Upper lobe of right lung (tissue), 1 donor: ENCODE results near the gene GZMB. TPM values are rescaled to one million over a fixed set of nuclear protein-coding genes. Genes with fewer than 3 reads are reported as not detected.
"Not testable (repeated sequence)": the region's sequence is repeated elsewhere in the genome, so short reads cannot be mapped to it uniquely, and the experiment has no call there.

Experiments
- ATAC-seq: fragments of 200-7000 bp; cut with Tn5 transposase; one replicate; pipeline ENCODE4 v1.9.1; 2020; ENCODE audit warnings: mild to moderate bottlenecking, moderate library complexity
- DNase-seq: peaks from one replicate; pipeline ENCODE4 v3.0.0-alpha.2; 2020
- H3K27ac ChIP-seq: fragments of 200-600 bp; one replicate; pipeline ENCODE4 v1.8.0; 2022
- H3K27me3 ChIP-seq: fragments of 200-600 bp; one replicate; pipeline ENCODE4 v1.8.0; 2022; ENCODE audit warnings: mild to moderate bottlenecking
- H3K36me3 ChIP-seq: fragments of 200-600 bp; one replicate; pipeline ENCODE4 v1.8.0; 2022
- H3K4me1 ChIP-seq: fragments of 200-600 bp; one replicate; pipeline ENCODE4 v1.8.0; 2022
- H3K4me3 ChIP-seq: fragments of 200-600 bp; one replicate; pipeline ENCODE4 v1.8.0; 2022; ENCODE audit warnings: mild to moderate bottlenecking
- H3K9me3 ChIP-seq: fragments of 200-600 bp; one replicate; pipeline ENCODE4 v1.8.0; 2022
- intact Hi-C: fragments of 100-400 bp; cut with DNase I; formaldehyde crosslinking; loops from one replicate; pipeline ENCODE4 v1.11.0; 2022
- total RNA-seq: library from RNA; stranded (reverse); fragmentation: NEBNext Ultra II Directional; extraction: Animal tissue kit (Norgen Biotek cat#: 25700); gene quantifications from one replicate; pipeline ENCODE4 v1.2.1, GENCODE V29; 2021
- TF ChIP-seq, protein P1 (sequence below): fragments of 200-600 bp; IDR thresholded peaks from one replicate; pipeline ENCODE4 v1.8.0; 2022; ENCODE audit warnings: antibody characterized with exemption
- donor health status: DM: no; HTN: yes; CAD: no; lungs with severe emphysema.

Gene GZMB
- total RNA-seq, 1 donor from 2014 or later: 8.1 TPM

GRCh38 chr14:24605435-24606190 lies 28.4 kb downstream of the GZMB start:
- intact Hi-C loops: no loop called here
- peak; percentile 82 for ATAC-seq
- Histone ChIP-seq H3K36me3 (no peaks in the 10 kb centered on the region), H3K9me3 (no peaks in the 10 kb centered on the region), H3K27me3 (no peaks in the 10 kb centered on the region), H3K4me1 (no peaks in the 10 kb centered on the region), H3K27ac (no peak overlapping the region), H3K4me3 (no peak overlapping the region)
- no peak for DNase-seq
- TF ChIP-seq, protein P1, sequence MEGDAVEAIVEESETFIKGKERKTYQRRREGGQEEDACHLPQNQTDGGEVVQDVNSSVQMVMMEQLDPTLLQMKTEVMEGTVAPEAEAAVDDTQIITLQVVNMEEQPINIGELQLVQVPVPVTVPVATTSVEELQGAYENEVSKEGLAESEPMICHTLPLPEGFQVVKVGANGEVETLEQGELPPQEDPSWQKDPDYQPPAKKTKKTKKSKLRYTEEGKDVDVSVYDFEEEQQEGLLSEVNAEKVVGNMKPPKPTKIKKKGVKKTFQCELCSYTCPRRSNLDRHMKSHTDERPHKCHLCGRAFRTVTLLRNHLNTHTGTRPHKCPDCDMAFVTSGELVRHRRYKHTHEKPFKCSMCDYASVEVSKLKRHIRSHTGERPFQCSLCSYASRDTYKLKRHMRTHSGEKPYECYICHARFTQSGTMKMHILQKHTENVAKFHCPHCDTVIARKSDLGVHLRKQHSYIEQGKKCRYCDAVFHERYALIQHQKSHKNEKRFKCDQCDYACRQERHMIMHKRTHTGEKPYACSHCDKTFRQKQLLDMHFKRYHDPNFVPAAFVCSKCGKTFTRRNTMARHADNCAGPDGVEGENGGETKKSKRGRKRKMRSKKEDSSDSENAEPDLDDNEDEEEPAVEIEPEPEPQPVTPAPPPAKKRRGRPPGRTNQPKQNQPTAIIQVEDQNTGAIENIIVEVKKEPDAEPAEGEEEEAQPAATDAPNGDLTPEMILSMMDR: peak; percentile 78

DNA sequence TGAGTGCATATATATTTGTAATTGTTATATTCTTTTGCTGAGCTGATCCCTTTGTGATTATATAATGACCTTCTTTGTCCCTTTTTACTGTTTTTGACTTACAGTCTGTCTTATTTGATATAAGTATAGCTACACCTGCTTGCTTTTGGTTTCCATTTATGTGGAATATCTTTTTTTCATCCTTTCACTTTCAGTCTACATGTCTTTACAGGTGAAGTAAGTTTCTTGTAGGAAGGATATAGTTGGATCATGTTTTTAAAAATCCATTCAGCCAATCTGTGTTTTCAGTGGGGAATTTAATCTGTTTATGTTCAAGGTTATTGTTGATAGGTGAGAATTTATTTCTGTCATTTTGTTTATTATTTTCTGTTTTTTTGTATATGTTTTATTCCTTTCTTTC lies 36.6 kb downstream of the GZMB start:
- no peak overlapping the region for H3K4me3 ChIP-seq
- ATAC-seq: no peak
- TF ChIP-seq, protein P1: no peak

DNA sequence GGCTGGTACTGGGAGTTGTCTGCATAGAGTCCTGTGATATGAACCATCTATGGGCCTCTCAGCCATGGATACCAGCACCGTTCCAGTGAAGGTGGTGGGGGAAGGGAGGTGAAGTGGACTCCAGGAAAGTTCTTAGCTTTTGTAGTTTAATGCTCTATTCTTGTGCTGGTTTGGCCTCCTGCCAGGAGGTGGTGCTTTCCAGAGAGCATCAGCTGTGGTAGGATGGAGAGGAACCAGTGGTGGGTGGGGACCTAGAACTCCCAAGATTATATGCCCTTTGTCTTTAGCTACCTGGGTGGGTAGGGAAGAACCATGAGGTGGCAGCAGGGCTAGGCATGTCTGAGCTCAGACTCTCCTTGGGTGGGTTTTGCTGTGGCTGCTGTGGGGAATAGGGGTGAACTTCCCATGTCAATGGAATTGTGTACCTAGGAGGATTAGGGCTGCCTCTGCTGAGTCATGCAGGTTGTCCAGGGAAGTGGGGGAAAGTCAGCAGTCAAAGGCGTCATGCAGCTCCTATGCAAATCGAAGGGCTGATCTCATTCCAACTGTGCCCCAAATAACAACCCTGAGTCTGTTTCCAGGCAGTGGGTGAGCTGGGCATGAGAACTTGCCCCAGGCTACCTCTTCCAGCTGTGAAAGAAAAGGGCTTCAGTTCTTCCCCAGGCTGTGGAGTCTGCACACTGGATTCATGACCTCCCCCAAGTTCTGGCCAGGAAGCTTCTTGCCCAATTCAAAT lies 38.7 kb downstream of the GZMB start:
- H3K9me3 ChIP-seq: no peaks in the 10 kb centered on the region
- no peak overlapping the region for H3K27ac ChIP-seq
- intact Hi-C loops: no loop called here
- H3K27me3 ChIP-seq: no peaks in the 10 kb centered on the region
- TF ChIP-seq, protein P1: no peak
- no peak overlapping the region for H3K4me3 ChIP-seq
- no peaks in the 10 kb centered on the region for H3K36me3 ChIP-seq
- DNase-seq (no peak), ATAC-seq (no peak)
- no peaks in the 10 kb centered on the region for H3K4me1 ChIP-seq

More for the DNA sequence above, 36.6 kb downstream of the GZMB start:
- no peaks in the 10 kb centered on the region for H3K27me3 ChIP-seq
- H3K9me3 ChIP-seq: no peaks in the 10 kb centered on the region
- intact Hi-C loops: no loop called here
- H3K27ac ChIP-seq: no peak overlapping the region
- no peaks in the 10 kb centered on the region for H3K36me3 ChIP-seq
- no peak for DNase-seq
- H3K4me1 ChIP-seq: no peaks in the 10 kb centered on the region

DNA sequence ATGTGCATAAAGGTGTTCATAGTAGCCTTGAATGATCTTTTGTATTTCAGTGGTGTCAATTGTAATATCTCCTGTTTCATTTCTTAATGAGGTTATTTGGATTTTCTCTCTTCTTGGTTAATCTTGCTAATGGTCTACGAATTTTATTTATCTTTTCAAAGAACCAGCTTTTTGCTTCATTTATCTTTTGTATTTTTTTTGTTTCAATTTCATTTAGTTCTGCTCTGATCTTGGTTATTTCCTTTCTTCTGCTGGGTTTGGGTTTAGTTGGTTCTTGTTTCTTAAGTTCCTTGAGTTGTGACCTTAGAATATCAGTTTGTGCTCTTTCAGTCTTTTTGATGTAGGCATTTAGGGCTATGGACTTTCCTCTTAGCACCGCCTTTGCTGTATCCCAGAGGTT lies 43.0 kb downstream of the GZMB start:
- H3K36me3 ChIP-seq, intact Hi-C loops, H3K9me3 ChIP-seq, H3K27ac ChIP-seq, H3K4me1 ChIP-seq, H3K27me3 ChIP-seq, DNase-seq, ATAC-seq, H3K4me3 ChIP-seq: not testable (repeated sequence)

DNA sequence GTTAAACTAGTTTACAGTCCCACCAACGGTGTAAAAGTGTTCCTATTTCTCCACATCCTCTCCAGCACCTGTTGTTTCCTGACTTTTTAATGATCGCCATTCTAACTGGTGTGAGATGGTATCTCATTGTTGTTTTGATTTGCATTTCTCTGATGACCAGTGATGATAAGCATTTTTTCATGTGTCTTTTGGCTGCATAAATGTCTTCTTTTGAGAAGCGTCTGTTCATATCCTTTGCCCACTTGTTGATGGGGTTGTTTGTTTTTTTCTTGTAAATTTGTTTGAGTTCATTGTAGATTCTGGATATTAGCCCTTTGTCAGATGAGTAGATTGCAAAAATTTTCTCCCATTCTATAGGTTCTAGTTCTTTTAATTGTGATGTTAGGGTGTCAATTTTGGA lies 49.6 kb downstream of the GZMB start:
- H3K9me3 ChIP-seq, H3K36me3 ChIP-seq, H3K27ac ChIP-seq, ATAC-seq, H3K4me1 ChIP-seq, H3K27me3 ChIP-seq, DNase-seq, H3K4me3 ChIP-seq, intact Hi-C loops: not testable (repeated sequence)

Other genes starting within 250 kb of the GZMB start
- 16.6 TPM for gene NYNRIN, start 235.2 kb downstream of the GZMB start, total RNA-seq
- 2.9 TPM for gene CBLN3, start 204.5 kb downstream of the GZMB start, total RNA-seq
- 56.2 TPM for gene KHNYN, start 204.2 kb downstream of the GZMB start, total RNA-seq
- gene SDR39U1, start 191.4 kb downstream of the GZMB start, total RNA-seq: 61.6 TPM
- gene CMA1, start 125.9 kb downstream of the GZMB start, total RNA-seq: 1.4 TPM
- gene CTSG, start 57.9 kb downstream of the GZMB start, total RNA-seq: 9.7 TPM
- 4.7 TPM for gene GZMH, start 24.5 kb downstream of the GZMB start, total RNA-seq